NCI-H2029 (cell line): ENCODE results near the gene STX4.

Experiments used
- DNase-seq: peaks from one replicate; lab custom pipeline; 2025; lab: John Stamatoyannopoulos, UW

STX4 gene

DNA sequence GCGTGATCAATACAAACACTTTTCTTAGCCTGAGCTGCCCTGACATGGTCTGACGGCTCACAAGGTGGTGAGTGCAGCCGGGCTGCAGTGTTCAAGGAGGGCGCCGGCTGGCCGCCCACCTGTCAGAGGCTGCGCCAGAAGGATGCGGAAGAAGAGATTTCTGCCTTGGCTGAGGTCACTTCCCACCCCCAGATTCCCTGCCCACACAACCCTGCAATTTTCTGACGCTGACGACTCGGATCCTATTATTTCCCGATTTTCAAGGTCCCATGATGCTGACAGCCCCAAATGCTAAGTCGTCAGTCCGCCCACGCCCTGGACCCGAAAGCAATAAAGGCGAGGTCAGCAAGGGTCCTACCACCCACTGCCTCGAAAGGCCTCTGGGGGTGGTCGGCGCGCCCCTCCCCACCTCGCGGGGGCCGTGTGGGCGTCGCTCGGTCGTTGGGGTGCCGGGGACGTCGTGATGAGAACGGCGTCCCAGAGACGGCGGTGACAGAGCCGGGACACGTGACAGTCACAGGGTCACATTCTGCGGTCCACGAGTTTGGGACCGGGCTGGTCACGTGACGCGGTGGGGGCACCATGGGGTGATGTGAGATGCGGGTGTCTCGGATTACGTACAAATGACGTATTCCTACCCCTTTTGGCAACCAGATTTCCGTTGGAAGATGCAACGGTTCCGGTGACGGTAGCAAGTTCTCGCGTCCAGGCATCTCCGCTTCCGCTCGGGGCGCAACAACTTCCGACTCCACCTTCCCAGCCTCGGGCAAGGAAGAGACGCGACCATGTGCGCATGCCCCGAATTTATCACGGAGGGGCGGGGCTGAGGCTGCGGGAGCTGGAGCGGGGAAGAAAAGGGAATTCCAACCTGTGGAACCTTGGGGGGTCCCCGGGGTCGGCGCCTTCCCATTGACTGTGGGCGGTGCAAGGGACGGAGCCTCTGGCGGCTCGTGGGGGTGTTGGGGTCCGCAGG is at the start of gene STX4:
Gene STX4 (plus strand): TSS at position 823 of the 973 bp plus-strand sequence. CDS start 248 bp downstream, outside the sequence.
- peak; percentile 92 for DNase-seq

- no peak for DNase-seq
These were observed 49.3 kb upstream of the STX4 start for GRCh38 chr16:30983898-30984610.

- peak; percentile 54 for DNase-seq
These were observed 48.5 kb upstream of the STX4 start, which contains the start of gene HSD3B7 for GRCh38 chr16:30984669-30985400. Gene HSD3B7, plus strand, starts transcription at chr16:30985207. Its CDS starts 452 bp downstream, at chr16:30985659.

- peak; percentile 62 for DNase-seq
These were observed 47.8 kb upstream of the STX4 start for GRCh38 chr16:30985401-30986128.

- no peak for DNase-seq
These were observed 47.0 kb upstream of the STX4 start for GRCh38 chr16:30986129-30986991.

GRCh38 chr16:30987581-30988190 is 45.7 kb upstream of the STX4 start:
- DNase-seq = no peak

- no peak for DNase-seq
These were observed 43.8 kb upstream of the STX4 start for GRCh38 chr16:30989469-30990047.

DNA sequence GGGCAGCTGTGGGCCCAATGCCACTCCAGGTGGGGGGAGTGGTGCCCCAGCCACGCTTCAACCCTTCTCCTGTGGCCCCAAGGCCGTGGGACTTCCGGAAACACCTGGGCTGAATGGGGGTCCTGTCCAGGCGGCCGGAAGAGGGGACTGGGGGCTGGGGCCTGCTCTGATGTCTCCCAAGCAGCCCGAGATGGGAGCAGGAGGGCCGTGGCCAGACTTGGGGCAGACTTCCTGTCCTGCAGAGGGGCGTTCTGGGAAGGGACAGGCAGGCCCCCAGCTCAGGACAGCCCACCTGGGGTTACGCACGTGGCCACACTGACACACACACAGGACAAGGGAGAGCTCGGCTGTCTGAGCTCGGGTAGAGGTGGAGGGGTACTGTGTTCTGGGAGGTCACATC is 43.3 kb upstream of the STX4 start:
- DNase-seq = no peak

DNA sequence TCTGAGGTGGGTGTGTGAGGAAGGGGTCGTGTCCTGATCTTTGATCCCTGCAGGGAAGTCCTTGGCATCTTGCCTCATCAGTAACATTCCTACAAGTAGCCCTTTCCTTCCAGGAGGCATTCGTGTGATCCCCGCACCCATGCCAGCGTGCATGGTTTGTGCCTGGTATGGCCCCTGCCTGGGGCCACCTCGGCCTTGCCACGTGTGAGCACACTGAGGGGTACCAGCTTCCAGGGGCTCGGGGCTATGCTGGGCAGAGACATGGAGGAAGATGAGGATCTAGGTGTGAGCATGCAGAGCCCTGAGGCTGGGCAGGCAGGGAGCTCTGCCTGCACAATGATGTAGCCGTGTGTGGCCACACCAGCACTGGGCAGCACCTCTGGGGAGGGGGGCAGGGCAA is 42.3 kb upstream of the STX4 start:
- DNase-seq = no peak

DNA sequence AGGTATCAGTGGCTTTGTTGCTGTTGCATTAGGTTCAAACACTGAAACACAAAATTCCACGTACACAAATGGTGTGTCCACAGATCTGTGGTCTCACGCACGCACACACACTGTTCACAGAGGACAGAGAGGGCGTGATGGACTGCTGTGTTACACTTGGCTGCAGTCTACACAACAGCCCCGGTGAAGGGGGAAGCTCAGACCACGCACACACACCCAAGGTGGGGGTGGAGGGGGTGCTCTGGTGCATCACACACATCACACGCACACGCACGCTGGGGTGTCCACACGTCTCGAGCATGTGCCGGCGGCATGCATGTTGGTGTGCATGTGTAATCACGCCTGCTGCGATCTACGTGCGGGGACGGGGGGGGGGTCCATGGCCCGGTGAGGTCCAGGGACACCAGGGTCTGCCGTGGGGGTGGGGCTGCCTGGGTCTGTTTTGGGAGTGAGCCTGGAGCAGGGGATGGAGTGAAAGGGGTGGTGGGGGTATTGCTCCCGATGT is 41.0 kb upstream of the STX4 start:
- no peak for DNase-seq

DNA sequence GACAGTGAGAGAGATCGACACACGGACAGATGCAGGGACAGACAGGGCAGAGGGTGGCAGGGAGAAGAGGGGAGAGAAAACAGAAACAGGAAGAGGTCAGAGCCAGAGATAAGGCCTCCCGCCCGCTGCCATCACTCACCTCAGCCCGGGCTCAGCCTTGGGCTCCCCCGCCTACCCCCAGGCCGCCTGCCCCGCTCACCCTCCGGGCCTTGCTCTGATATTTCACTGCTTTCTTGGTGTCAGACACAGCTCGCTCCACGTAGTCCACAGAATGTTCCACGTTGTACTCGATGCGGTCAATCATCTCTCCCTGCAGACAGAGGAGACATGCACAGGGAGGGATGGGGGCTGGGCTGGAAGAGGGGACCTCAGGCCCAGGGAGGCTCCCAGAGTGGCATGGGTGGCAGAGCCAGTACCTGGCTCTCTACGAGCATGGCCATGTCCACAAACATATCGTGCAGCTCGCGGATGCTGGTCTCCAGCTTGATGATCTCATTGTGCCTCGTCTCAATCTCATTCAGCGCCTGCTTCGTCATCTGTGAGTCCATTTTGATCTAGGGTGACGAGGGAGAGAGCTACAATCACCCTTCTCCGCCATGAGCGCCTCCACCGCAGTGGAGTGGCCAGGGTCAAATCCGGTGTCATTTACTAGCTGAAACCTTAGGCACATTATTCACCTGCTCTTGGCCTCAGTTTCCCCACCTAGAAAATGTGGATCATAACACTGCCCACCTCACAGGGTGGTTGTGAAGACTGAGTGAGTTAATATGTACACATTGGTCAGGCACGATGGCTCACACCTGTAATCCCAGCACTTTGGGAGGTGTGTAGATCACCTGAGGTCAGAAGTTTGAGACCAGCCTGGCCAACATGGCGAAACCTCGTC is 40.2 kb upstream of the STX4 start:
- DNase-seq = no peak

DNA sequence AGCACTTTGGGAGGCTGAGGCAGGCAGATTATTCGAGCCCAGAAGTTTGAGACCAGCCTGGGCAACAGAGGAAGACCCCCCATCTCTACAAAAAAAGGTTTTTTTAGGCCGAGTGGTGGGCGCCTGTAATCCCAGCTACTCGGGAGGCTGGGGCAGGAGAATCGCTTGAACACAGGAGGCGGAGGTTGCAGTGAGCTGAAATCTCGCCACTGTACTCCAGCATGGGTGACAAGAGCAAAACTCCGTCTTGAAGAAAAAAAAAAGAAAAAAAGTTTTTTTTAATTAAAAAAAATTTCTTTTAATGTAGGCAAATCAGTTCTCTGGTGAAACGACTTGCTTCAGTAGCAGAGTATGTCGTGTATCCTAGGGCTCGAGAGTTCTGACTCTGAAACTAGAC is 37.4 kb upstream of the STX4 start:
- DNase-seq = no peak

DNA sequence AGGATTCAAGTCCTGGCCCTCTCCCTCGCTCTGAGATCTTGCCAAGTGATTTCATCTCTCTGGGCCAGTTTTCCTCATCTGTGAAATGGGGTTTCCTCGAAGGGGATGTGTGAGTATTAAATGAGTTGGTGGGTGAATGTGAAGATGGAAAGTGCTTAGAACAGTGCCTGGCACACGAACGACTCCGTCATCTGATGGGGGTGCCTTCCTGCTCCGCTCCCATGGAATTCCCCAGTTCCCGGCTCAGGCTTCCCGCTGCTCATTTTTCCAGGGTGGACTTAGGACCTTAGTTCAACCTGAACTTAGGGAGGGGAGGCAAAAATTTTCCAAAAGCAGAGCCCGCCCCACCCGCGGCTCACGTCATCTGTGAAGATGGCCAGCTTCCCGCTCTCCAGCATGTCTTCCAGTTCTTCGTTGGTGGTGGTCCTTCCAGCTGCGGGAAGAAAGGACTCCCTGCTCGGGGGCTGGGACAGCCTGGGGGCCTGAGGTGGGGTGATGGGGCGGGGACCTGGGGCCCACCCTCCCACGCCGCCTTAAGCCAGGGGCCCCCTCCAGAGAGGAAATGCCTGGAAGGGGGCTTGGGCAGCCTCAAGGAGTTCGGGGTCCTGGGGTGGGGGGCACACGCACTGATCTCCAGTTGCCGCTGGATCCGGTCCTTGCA is 36.9 kb upstream of the STX4 start:
- DNase-seq = no peak

GRCh38 chr16:30996985-30997724 is 36.2 kb upstream of the STX4 start:
- DNase-seq = peak; percentile 36

- DNase-seq = no peak
These were observed 35.3 kb upstream of the STX4 start for GRCh38 chr16:30997725-30998711.
